DND-41 (cell line): ENCODE measurements around the gene HMGXB3.

Source experiments
- EZH2 ChIP-seq: IDR thresholded peaks from 3 replicates; pipeline ENCODE4 v1.6.1; 2012; ENCODE audit warnings: borderline replicate concordance, low read depth, mild to moderate bottlenecking, moderate library complexity, low read length, inconsistent platforms; ENCODE audit not compliant: severe bottlenecking
- TF ChIP-seq, protein P1 (sequence below): IDR thresholded peaks from 2 replicates; pipeline ENCODE4 v1.5.1; 2012; ENCODE audit warnings: borderline replicate concordance, low read length, moderate library complexity, mild to moderate bottlenecking; ENCODE audit not compliant: poor library complexity, severe bottlenecking; ENCODE audit errors: extremely low read depth

DNA sequence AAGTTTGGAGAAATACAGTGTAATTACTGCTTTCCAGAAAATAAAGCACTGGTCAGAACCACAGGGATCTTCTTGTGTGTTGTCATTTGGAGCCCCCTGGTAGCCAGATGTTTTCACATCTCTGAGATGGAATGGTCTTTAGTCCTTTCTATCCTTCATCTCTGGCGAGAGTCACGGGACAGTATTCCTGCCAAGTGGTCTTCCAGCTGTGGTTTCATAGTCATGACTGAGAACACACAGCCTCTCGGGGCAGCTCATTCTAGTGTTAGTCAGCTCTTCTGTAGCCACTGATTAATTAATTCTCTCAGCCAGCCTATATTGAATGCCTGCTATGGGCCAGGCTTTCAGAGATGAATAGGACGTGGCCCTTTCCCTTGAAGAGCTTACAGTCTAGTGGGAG is 34.1 kb downstream of the HMGXB3 start:
- TF ChIP-seq, protein P1, sequence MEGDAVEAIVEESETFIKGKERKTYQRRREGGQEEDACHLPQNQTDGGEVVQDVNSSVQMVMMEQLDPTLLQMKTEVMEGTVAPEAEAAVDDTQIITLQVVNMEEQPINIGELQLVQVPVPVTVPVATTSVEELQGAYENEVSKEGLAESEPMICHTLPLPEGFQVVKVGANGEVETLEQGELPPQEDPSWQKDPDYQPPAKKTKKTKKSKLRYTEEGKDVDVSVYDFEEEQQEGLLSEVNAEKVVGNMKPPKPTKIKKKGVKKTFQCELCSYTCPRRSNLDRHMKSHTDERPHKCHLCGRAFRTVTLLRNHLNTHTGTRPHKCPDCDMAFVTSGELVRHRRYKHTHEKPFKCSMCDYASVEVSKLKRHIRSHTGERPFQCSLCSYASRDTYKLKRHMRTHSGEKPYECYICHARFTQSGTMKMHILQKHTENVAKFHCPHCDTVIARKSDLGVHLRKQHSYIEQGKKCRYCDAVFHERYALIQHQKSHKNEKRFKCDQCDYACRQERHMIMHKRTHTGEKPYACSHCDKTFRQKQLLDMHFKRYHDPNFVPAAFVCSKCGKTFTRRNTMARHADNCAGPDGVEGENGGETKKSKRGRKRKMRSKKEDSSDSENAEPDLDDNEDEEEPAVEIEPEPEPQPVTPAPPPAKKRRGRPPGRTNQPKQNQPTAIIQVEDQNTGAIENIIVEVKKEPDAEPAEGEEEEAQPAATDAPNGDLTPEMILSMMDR: no peak
- no peak for TF ChIP-seq EZH2
